Breast epithelium (tissue), 4 donors: ENCODE data around the gene FOXN3. TPM values are rescaled to one million over a fixed set of nuclear protein-coding genes. Genes with fewer than 3 reads are reported as not detected.

Experiments
- DNase-seq, 2 donors: peaks; one replicate each; pipeline ENCODE4 v3.0.0-alpha.2; 2019; ENCODE audit warnings: low spot score in 2 of 2
- H3K27ac ChIP-seq, 2 donors: fragments of 200-600 bp; sonication (generic) in 1 of 2; one replicate each; pipeline ENCODE4 v1.5.1; 2016 to 2019; ENCODE audit warnings: mild to moderate bottlenecking in 1 of 2
- H3K27me3 ChIP-seq, 2 donors: fragments of 200-600 bp; sonication (generic) in 1 of 2; one replicate each; pipeline versions ENCODE4 v1.5.1 to v1.6.0; 2017 to 2019; ENCODE audit warnings: control low read depth in 1 of 2, mild to moderate bottlenecking in 1 of 2
- H3K36me3 ChIP-seq: fragments of 200-600 bp; one replicate; pipeline ENCODE4 v1.5.1; 2019
- H3K4me1 ChIP-seq, 2 donors: fragments of 200-600 bp; sonication (generic); one replicate each; pipeline ENCODE4 v1.5.1; 2016 to 2019; ENCODE audit warnings: control low read depth in 1 of 2
- H3K4me3 ChIP-seq, 3 donors: fragments of 200-600 bp; sonication (generic); 1 replicate in 2 of 3; 2 replicates in 1 of 3; pipeline ENCODE4 v1.5.1; 2016 to 2019; ENCODE audit warnings: mild to moderate bottlenecking in 3 of 3, moderate library complexity in 2 of 3
- H3K9me3 ChIP-seq, 2 donors: fragments of 200-600 bp; sonication (generic) in 1 of 2; one replicate each; pipeline ENCODE4 v1.5.1; 2016 to 2019; ENCODE audit warnings: control low read depth in 1 of 2
- CTCF ChIP-seq, 3 donors: fragments of 450-650 bp; IDR thresholded peaks; one replicate each; pipeline ENCODE4 v1.5.1; 2016 to 2017; ENCODE audit warnings: antibody characterized with exemption in 3 of 3, mild to moderate bottlenecking in 3 of 3, moderate library complexity in 3 of 3
- POLR2A ChIP-seq: fragments of 450-650 bp; IDR thresholded peaks from one replicate; pipeline ENCODE4 v1.6.1; 2016; ENCODE audit warnings: antibody characterized with exemption, mild to moderate bottlenecking, moderate library complexity
- POLR2AphosphoS5 ChIP-seq, 3 donors: sonication (generic); formaldehyde crosslinking; IDR thresholded peaks; one replicate each; pipeline ENCODE4 v1.6.1; 2017; ENCODE audit warnings: antibody characterized with exemption in 3 of 3
- intact Hi-C: fragments of 100-400 bp; cut with DNase I; formaldehyde crosslinking; loops from one replicate; pipeline ENCODE4 v1.15.1; 2023; ENCODE audit warnings: low total_unique reads
- total RNA-seq, 3 donors: library from RNA; depleted of rRNA; stranded (reverse); fragments of >200 nt; gene quantifications; one replicate each; pipeline ENCODE4 v1.1.0, GENCODE V29; 2016

Gene FOXN3
- total RNA-seq, 3 donors from 2014 or later: 70.7 to 180 (median 80.3) TPM

- H3K27ac ChIP-seq: peak overlapping the region; percentile 57 to 74
- DNase-seq: no peak
- H3K36me3 ChIP-seq: no peaks in the 10 kb centered on the region
- peak overlapping the region in 1 of 3 donors; percentile 34 for H3K4me3 ChIP-seq
- H3K27me3 ChIP-seq: no peaks in the 10 kb centered on the region
- H3K4me1 ChIP-seq: no peaks in the 10 kb centered on the region
- no peak for TF ChIP-seq POLR2AphosphoS5 (IDR thresholded peaks at IDR 0.05)
- TF ChIP-seq POLR2A: no peak
- no peak for TF ChIP-seq CTCF (IDR thresholded peaks at IDR 0.05)
- no peaks in the 10 kb centered on the region for H3K9me3 ChIP-seq
- intact Hi-C loops: no loop called here
Observed at GRCh38 chr14:89351221-89351515, 65.9 kb downstream of the FOXN3 start.

- H3K27me3 ChIP-seq: no peaks in the 10 kb centered on the region
- TF ChIP-seq POLR2A (no peak), POLR2AphosphoS5 (IDR thresholded peaks at IDR 0.05) (no peak), CTCF (IDR thresholded peaks at IDR 0.05) (no peak)
- no peaks in the 10 kb centered on the region for H3K4me1 ChIP-seq
- no peak overlapping the region for H3K27ac ChIP-seq
- H3K9me3 ChIP-seq: no peaks in the 10 kb centered on the region
- no peak overlapping the region for H3K4me3 ChIP-seq
- no peaks in the 10 kb centered on the region for H3K36me3 ChIP-seq
- DNase-seq: no peak
- intact Hi-C loops: no loop called here
Observed at GRCh38 chr14:89350152-89350551, 66.9 kb downstream of the FOXN3 start.

GRCh38 chr14:89349171-89350008, 67.6 kb downstream of the FOXN3 start:
- no peaks in the 10 kb centered on the region for H3K27me3 ChIP-seq
- no peaks in the 10 kb centered on the region for H3K9me3 ChIP-seq
- intact Hi-C loops: no loop called here
- TF ChIP-seq POLR2A (no peak), POLR2AphosphoS5 (IDR thresholded peaks at IDR 0.05) (no peak), CTCF (IDR thresholded peaks at IDR 0.05) (no peak)
- no peak overlapping the region for H3K4me3 ChIP-seq
- no peak for DNase-seq
- H3K27ac ChIP-seq: no peak overlapping the region
- H3K4me1 ChIP-seq: no peaks in the 10 kb centered on the region
- H3K36me3 ChIP-seq: no peaks in the 10 kb centered on the region

- Histone ChIP-seq H3K36me3 (no peaks in the 10 kb centered on the region), H3K27me3 (no peaks in the 10 kb centered on the region), H3K9me3 (no peaks in the 10 kb centered on the region), H3K4me1 (no peaks in the 10 kb centered on the region), H3K27ac (no peak overlapping the region), H3K4me3 (no peak overlapping the region)
- DNase-seq: no peak
- intact Hi-C loops: no loop called here
- TF ChIP-seq POLR2AphosphoS5 (IDR thresholded peaks at IDR 0.05) (no peak), CTCF (IDR thresholded peaks at IDR 0.05) (no peak), POLR2A (no peak)
Observed at GRCh38 chr14:89348722-89349121, 68.3 kb downstream of the FOXN3 start.

- no peak for TF ChIP-seq CTCF (IDR thresholded peaks at IDR 0.05)
- TF ChIP-seq POLR2A: no peak
- TF ChIP-seq POLR2AphosphoS5 (IDR thresholded peaks at IDR 0.05): no peak
- intact Hi-C loops: no loop called here
- H3K9me3 ChIP-seq: no peaks in the 10 kb centered on the region
- no peaks in the 10 kb centered on the region for H3K4me1 ChIP-seq
- no peaks in the 10 kb centered on the region for H3K36me3 ChIP-seq
- no peak overlapping the region for H3K27ac ChIP-seq
- H3K27me3 ChIP-seq: no peaks in the 10 kb centered on the region
- DNase-seq: no peak
- no peak overlapping the region for H3K4me3 ChIP-seq
Observed at GRCh38 chr14:89347885-89348284, 69.1 kb downstream of the FOXN3 start.
